Common myeloid progenitor, CD34-positive (primary cell): ENCODE results near the gene MYCBP.
A peak's percentile ranks its signal among the peaks of the same experiment; 100 is the strongest.

Source experiments
- CTCF ChIA-PET: fragments of 350-600 bp; sonication (Branson Sonifier 250); formaldehyde crosslinking; loops from one replicate; lab custom pipeline; 2021; ENCODE audit warnings: antibody characterized with exemption; lab: Charles Lee
- POLR2A ChIA-PET: fragments of 350-600 bp; sonication (Branson Sonifier 250); formaldehyde crosslinking; loops from one replicate; lab custom pipeline; 2021; ENCODE audit warnings: antibody characterized with exemption; lab: Charles Lee
- DNase-seq, 3 donors: peaks; one replicate each; pipeline versions ENCODE4 v3.0.0 to v3.0.0-alpha.2; 2013
- H3K27ac ChIP-seq, 2 experiments: 1 replicate in 1 of 2; 2 replicates in 1 of 2; pipeline ENCODE4 v1.7.0; 2013; ENCODE audit warnings: inconsistent platforms in 2 of 2, low read length in 2 of 2, mild to moderate bottlenecking in 2 of 2, low read depth in 1 of 2, moderate library complexity in 1 of 2; ENCODE audit not compliant: severe bottlenecking in 2 of 2, insufficient read depth in 1 of 2, poor library complexity in 1 of 2
- H3K27me3 ChIP-seq, 5 experiments: replicated peaks in 2 of 5; 1 replicate in 3 of 5; 2 replicates in 2 of 5; pipeline versions ENCODE4 v1.6.1 to v1.7.0; 2013; ENCODE audit warnings: low read length in 4 of 5, mild to moderate bottlenecking in 2 of 5, moderate library complexity in 2 of 5, inconsistent platforms in 1 of 5; ENCODE audit not compliant: insufficient read depth in 5 of 5, control insufficient read depth in 4 of 5
- H3K36me3 ChIP-seq, 4 experiments: 1 replicate in 2 of 4; 2 replicates in 2 of 4; pipeline versions ENCODE4 v1.6.1 to v1.7.0; 2013; ENCODE audit warnings: low read length in 3 of 4, control low read depth in 1 of 4, mild to moderate bottlenecking in 1 of 4; ENCODE audit not compliant: control insufficient read depth in 4 of 4, insufficient read depth in 4 of 4
- H3K4me1 ChIP-seq, 4 experiments: 1 replicate in 3 of 4; 2 replicates in 1 of 4; pipeline versions ENCODE4 v1.6.1 to v1.7.1; 2013; ENCODE audit warnings: low read length in 3 of 4, mild to moderate bottlenecking in 3 of 4, control low read depth in 1 of 4, inconsistent platforms in 1 of 4, moderate library complexity in 1 of 4; ENCODE audit not compliant: control insufficient read depth in 4 of 4, insufficient read depth in 4 of 4; ENCODE audit errors: control extremely low read depth in 1 of 4
- H3K4me3 ChIP-seq, 7 experiments: 1 replicate in 4 of 7; 2 replicates in 3 of 7; pipeline versions ENCODE4 v1.5.1 to v1.7.0; 2013; ENCODE audit warnings: mild to moderate bottlenecking in 7 of 7, low read length in 6 of 7, moderate library complexity in 6 of 7, inconsistent platforms in 2 of 7, low read depth in 2 of 7, control low read depth in 1 of 7; ENCODE audit not compliant: insufficient read depth in 4 of 7, control insufficient read depth in 1 of 7; ENCODE audit errors: extremely low read depth in 1 of 7
- H3K9me3 ChIP-seq, 5 experiments: 1 replicate in 4 of 5; 2 replicates in 1 of 5; pipeline versions ENCODE4 v1.6.1 to v1.7.1; 2013; ENCODE audit warnings: low read length in 4 of 5, mild to moderate bottlenecking in 2 of 5, inconsistent platforms in 1 of 5, low read depth in 1 of 5, moderate library complexity in 1 of 5; ENCODE audit not compliant: control insufficient read depth in 4 of 5, insufficient read depth in 2 of 5; ENCODE audit errors: control extremely low read depth in 1 of 5
- WGBS: methylation state at CpG from one replicate; pipeline ENCODE4 v1.1.5; 2013; ENCODE audit not compliant: insufficient coverage; 5-methylcytosine and 5-hydroxymethylcytosine counted together

MYCBP gene

GRCh38 chr1:38889589-38889988 lies 16.4 kb upstream of the MYCBP start:
- CTCF ChIA-PET, result no interaction called here
- Histone ChIP-seq H3K4me1 (no peaks in the 10 kb centered on the region), H3K9me3 (no peaks in the 10 kb centered on the region), H3K4me3 (no peak overlapping the region), H3K27ac (no peak overlapping the region), H3K27me3 (no peaks in the 10 kb centered on the region), H3K36me3 (no peaks in the 10 kb centered on the region)
- no peak for DNase-seq
- POLR2A ChIA-PET, result no interaction called here
- WGBS, result no CpG with 5 or more reads among the region's 5 CpGs

- over 99% methylated on average over 9 of the region's 9 CpGs for WGBS
- ChIA-PET POLR2A (no interaction called here), CTCF (interaction anchor here (1.1 kb wide), 1 partner anchor 113 kb away, joined by 3 read pairs; no protein-coding TSS in a partner anchor)
These were observed 15.5 kb upstream of the MYCBP start for GRCh38 chr1:38888423-38889333.

GRCh38 chr1:38885092-38885491 lies 11.9 kb upstream of the MYCBP start:
- Histone ChIP-seq H3K36me3 (no peaks in the 10 kb centered on the region), H3K4me3 (no peak overlapping the region), H3K27ac (no peak overlapping the region), H3K4me1 (no peaks in the 10 kb centered on the region), H3K27me3 (no peaks in the 10 kb centered on the region), H3K9me3 (no peaks in the 10 kb centered on the region)
- 100% methylated on average over 2 of the region's 2 CpGs for WGBS
- ChIA-PET CTCF (no interaction called here), POLR2A (no interaction called here)
- DNase-seq, result no peak

More at GRCh38 chr1:38888423-38889333, 15.5 kb upstream of the MYCBP start:
- Histone ChIP-seq H3K36me3 (no peaks in the 10 kb centered on the region), H3K27me3 (no peaks in the 10 kb centered on the region), H3K27ac (no peak overlapping the region), H3K4me3 (no peak overlapping the region), H3K4me1 (no peaks in the 10 kb centered on the region), H3K9me3 (no peaks in the 10 kb centered on the region)
- no peak for DNase-seq

- ChIA-PET CTCF (no interaction called here), POLR2A (interaction anchor here (0.5 kb wide), 1 partner anchor 12 kb away, joined by 4 read pairs; no protein-coding TSS in a partner anchor)
- Histone ChIP-seq H3K36me3 (no peaks in the 10 kb centered on the region), H3K27ac (no peak within 1 kb of the TSS), H3K4me3 (no peak within 1 kb of the TSS), H3K27me3 (no peaks in the 10 kb centered on the region), H3K9me3 (no peaks in the 10 kb centered on the region), H3K4me1 (no peaks in the 10 kb centered on the region)
- no peak for DNase-seq
These were observed 8.3 kb upstream of the MYCBP start, which contains the start of gene GJA9 for GRCh38 chr1:38881487-38881886. Gene GJA9, minus strand, starts transcription at chr1:38881587. Its CDS starts 5,489 bp downstream, at chr1:38876098.

- no peak for DNase-seq
- Histone ChIP-seq H3K9me3 (no peaks in the 10 kb centered on the region), H3K36me3 (no peaks in the 10 kb centered on the region), H3K27me3 (no peaks in the 10 kb centered on the region), H3K27ac (no peak overlapping the region), H3K4me1 (peaks cover 10 to 24% (median 15%) of the 10 kb centered on the region in 4 experiments), H3K4me3 (no peak overlapping the region)
- ChIA-PET POLR2A (no interaction called here), CTCF (interaction anchor here (1.0 kb wide), 1 partner anchor 40 kb away, joined by 3 read pairs; no protein-coding TSS in a partner anchor)
- 100% methylated on average over 1 of the region's 2 CpGs for WGBS
These were observed 2.7 kb upstream of the MYCBP start for GRCh38 chr1:38875811-38876210.

GRCh38 chr1:38872401-38873026 lies 634 bp downstream of the MYCBP start:
- ChIA-PET POLR2A (no interaction called here), CTCF (interaction anchor here (0.6 to 1.9 kb wide), 3 partner anchors 12 to 47 kb away, joined by 3 to 4 read pairs (median 4); partner anchors contain the start of gene RRAGC)
- peak in 2 of 3 donors; percentile 28 to 29 for DNase-seq
- Histone ChIP-seq H3K27ac (peak overlapping the region in 1 of 2 experiments; percentile 76), H3K36me3 (peaks cover 0 to 3% (median 0%) of the 10 kb centered on the region in 4 experiments), H3K4me1 (peaks cover 10 to 24% (median 15%) of the 10 kb centered on the region in 4 experiments), H3K4me3 (peak overlapping the region; percentile 82 to 99 (median 94)), H3K9me3 (no peaks in the 10 kb centered on the region), H3K27me3 (no peaks in the 10 kb centered on the region)
- 4% methylated on average over 19 of the region's 25 CpGs for WGBS
